Suprapubic skin (tissue), 4 donors: ENCODE measurements around the gene ECE1. TPM values are rescaled to one million over a fixed set of nuclear protein-coding genes. Genes with fewer than 3 reads are reported as not detected.

ENCODE experiments used
- DNase-seq, 2 donors: peaks; one replicate each; pipeline ENCODE4 v3.0.0-alpha.2; 2019; ENCODE audit warnings: low spot score in 2 of 2
- H3K27ac ChIP-seq: fragments of 200-600 bp; sonication (generic); one replicate; pipeline ENCODE4 v1.5.1; 2019
- H3K27me3 ChIP-seq: fragments of 200-600 bp; sonication (generic); one replicate; pipeline ENCODE4 v1.5.1; 2019
- H3K36me3 ChIP-seq: fragments of 200-600 bp; sonication (generic); one replicate; pipeline ENCODE4 v1.5.1; 2019
- H3K4me1 ChIP-seq: fragments of 200-600 bp; sonication (generic); one replicate; pipeline ENCODE4 v1.5.1; 2019
- H3K4me3 ChIP-seq: fragments of 200-600 bp; sonication (generic); one replicate; pipeline ENCODE4 v1.5.1; 2019; ENCODE audit warnings: mild to moderate bottlenecking
- H3K9me3 ChIP-seq: fragments of 200-600 bp; sonication (generic); one replicate; pipeline ENCODE4 v1.5.1; 2019
- CTCF ChIP-seq, 2 donors: fragments of 200-600 bp in 1 of 2; fragments of 450-650 bp in 1 of 2; sonication (generic) in 1 of 2; IDR thresholded peaks; one replicate each; pipeline ENCODE4 v1.5.1; 2016 to 2019; ENCODE audit warnings: antibody characterized with exemption in 2 of 2, mild to moderate bottlenecking in 1 of 2, moderate library complexity in 1 of 2
- EP300 ChIP-seq: sonication (generic); formaldehyde crosslinking; IDR thresholded peaks from one replicate; pipeline ENCODE4 v1.6.1; 2017; ENCODE audit warnings: antibody characterized with exemption
- POLR2A ChIP-seq, 2 donors: fragments of 450-650 bp; IDR thresholded peaks; one replicate each; pipeline ENCODE4 v1.6.1; 2017; ENCODE audit warnings: antibody characterized with exemption in 2 of 2, mild to moderate bottlenecking in 2 of 2, moderate library complexity in 2 of 2
- POLR2AphosphoS5 ChIP-seq, 3 donors: sonication (generic); formaldehyde crosslinking; IDR thresholded peaks; one replicate each; pipeline ENCODE4 v1.6.1; 2017; ENCODE audit warnings: antibody characterized with exemption in 3 of 3
- WGBS: methylation state at CpG from one replicate; pipeline ENCODE4 v1.1.5; 2018; 5-methylcytosine and 5-hydroxymethylcytosine counted together
- total RNA-seq, 4 donors: library from RNA; depleted of rRNA; stranded (reverse); fragments of >200 nt; gene quantifications; one replicate each; pipeline ENCODE4 v1.1.0, GENCODE V29; 2016

ECE1 gene
- total RNA-seq, 4 donors from 2014 or later, result 40.8 to 64.2 (median 55.3) TPM

GRCh38 chr1:21308330-21308729 lies 18.1 kb upstream of the ECE1 start:
- Histone ChIP-seq H3K9me3 (no peaks in the 10 kb centered on the region), H3K36me3 (no peaks in the 10 kb centered on the region), H3K4me3 (no peak overlapping the region), H3K27ac (peak overlapping the region; percentile 15), H3K27me3 (no peaks in the 10 kb centered on the region), H3K4me1 (peaks cover 60% of the 10 kb centered on the region)
- WGBS, result 31% methylated on average over 5 of the region's 5 CpGs
- TF ChIP-seq EP300 (no peak), CTCF (IDR thresholded peaks at IDR 0.05) (no peak), POLR2A (IDR thresholded peaks at IDR 0.05) (no peak)
- no peak for DNase-seq

GRCh38 chr1:21307663-21308305 lies 17.5 kb upstream of the ECE1 start:
- H3K36me3 ChIP-seq, result no peaks in the 10 kb centered on the region
- no peak for DNase-seq
- TF ChIP-seq POLR2AphosphoS5 (IDR thresholded peaks at IDR 0.05), result no peak
- no peak for TF ChIP-seq POLR2A (IDR thresholded peaks at IDR 0.05)
- no peak for TF ChIP-seq CTCF (IDR thresholded peaks at IDR 0.05)
- no peak for TF ChIP-seq EP300
- peak overlapping the region; percentile 15 for H3K27ac ChIP-seq
- WGBS, result 59% methylated on average over 5 of the region's 6 CpGs
- peaks cover 60% of the 10 kb centered on the region for H3K4me1 ChIP-seq
- H3K27me3 ChIP-seq, result no peaks in the 10 kb centered on the region
- no peaks in the 10 kb centered on the region for H3K9me3 ChIP-seq
- no peak overlapping the region for H3K4me3 ChIP-seq

- no peaks in the 10 kb centered on the region for H3K27me3 ChIP-seq
- H3K27ac ChIP-seq, result no peak overlapping the region
- H3K4me3 ChIP-seq, result no peak overlapping the region
- H3K4me1 ChIP-seq, result peaks cover 65% of the 10 kb centered on the region
- H3K9me3 ChIP-seq, result no peaks in the 10 kb centered on the region
- no peak for DNase-seq
- H3K36me3 ChIP-seq, result no peaks in the 10 kb centered on the region
- TF ChIP-seq EP300, result no peak
- WGBS, result 77% methylated on average over 7 of the region's 7 CpGs
These were observed 16.9 kb upstream of the ECE1 start for GRCh38 chr1:21307210-21307609.

- H3K27ac ChIP-seq, result peak overlapping the region; percentile 51
- DNase-seq, result no peak
- H3K9me3 ChIP-seq, result no peaks in the 10 kb centered on the region
- WGBS, result 90% methylated on average over 1 of the region's 1 CpG
- no peak for TF ChIP-seq POLR2A (IDR thresholded peaks at IDR 0.05)
- TF ChIP-seq POLR2AphosphoS5 (IDR thresholded peaks at IDR 0.05), result no peak
- TF ChIP-seq CTCF (IDR thresholded peaks at IDR 0.05), result no peak
- TF ChIP-seq EP300, result no peak
- H3K4me3 ChIP-seq, result no peak overlapping the region
- no peaks in the 10 kb centered on the region for H3K36me3 ChIP-seq
- H3K27me3 ChIP-seq, result no peaks in the 10 kb centered on the region
- H3K4me1 ChIP-seq, result peaks cover 64% of the 10 kb centered on the region
These were observed 15.6 kb upstream of the ECE1 start for GRCh38 chr1:21305900-21306189.

- no peaks in the 10 kb centered on the region for H3K36me3 ChIP-seq
- H3K4me3 ChIP-seq, result no peak overlapping the region
- H3K4me1 ChIP-seq, result peaks cover 59% of the 10 kb centered on the region
- H3K27ac ChIP-seq, result peak overlapping the region; percentile 51
- H3K9me3 ChIP-seq, result no peaks in the 10 kb centered on the region
- no peaks in the 10 kb centered on the region for H3K27me3 ChIP-seq
- 75% methylated on average over 16 of the region's 16 CpGs for WGBS
- TF ChIP-seq POLR2A (IDR thresholded peaks at IDR 0.05) (no peak), CTCF (IDR thresholded peaks at IDR 0.05) (no peak), POLR2AphosphoS5 (IDR thresholded peaks at IDR 0.05) (no peak), EP300 (no peak)
- no peak for DNase-seq
These were observed 15.1 kb upstream of the ECE1 start for GRCh38 chr1:21305155-21305899.
